GM21576 (cell line): ENCODE data around the gene MS4A2.
"Not testable (repeated sequence)": the region's sequence is repeated elsewhere in the genome, so short reads cannot be mapped to it uniquely, and the experiment has no call there.

Experiments used
- ATAC-seq: cut with Tn5 transposase; IDR thresholded peaks from one replicate; pipeline ENCODE4 v1.9.1; 2021; ENCODE audit warnings: mild to moderate bottlenecking, moderate library complexity; ENCODE audit not compliant: unreplicated experiment

MS4A2 gene

GRCh38 chr11:60100516-60100915 is 12.1 kb downstream of the MS4A2 start:
- no peak for ATAC-seq

- not testable (repeated sequence) for ATAC-seq
Measured at GRCh38 chr11:60101368-60101767, 12.9 kb downstream of the MS4A2 start.

- ATAC-seq: not testable (repeated sequence)
Measured at GRCh38 chr11:60104471-60105115, 16.1 kb downstream of the MS4A2 start.

DNA sequence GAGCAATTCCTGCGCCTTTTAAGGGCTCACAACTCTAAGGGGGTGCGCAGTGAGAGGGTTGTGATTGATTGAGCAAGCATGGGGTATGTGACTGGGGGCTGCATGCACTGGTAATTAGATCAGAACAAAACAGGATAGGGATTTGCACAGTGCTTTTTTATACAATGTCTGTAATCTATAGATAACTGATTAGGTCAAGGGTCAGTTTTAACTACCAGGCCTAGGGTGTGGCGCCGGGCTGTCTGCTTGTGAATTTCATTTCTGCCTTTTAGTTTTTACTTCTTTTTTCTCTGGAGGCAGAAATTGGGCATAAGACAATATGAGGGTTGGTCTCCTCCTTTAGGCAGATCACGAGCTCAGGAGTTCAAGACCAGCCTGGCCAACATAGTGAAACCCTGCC is 20.2 kb downstream of the MS4A2 start:
- not testable (repeated sequence) for ATAC-seq

DNA sequence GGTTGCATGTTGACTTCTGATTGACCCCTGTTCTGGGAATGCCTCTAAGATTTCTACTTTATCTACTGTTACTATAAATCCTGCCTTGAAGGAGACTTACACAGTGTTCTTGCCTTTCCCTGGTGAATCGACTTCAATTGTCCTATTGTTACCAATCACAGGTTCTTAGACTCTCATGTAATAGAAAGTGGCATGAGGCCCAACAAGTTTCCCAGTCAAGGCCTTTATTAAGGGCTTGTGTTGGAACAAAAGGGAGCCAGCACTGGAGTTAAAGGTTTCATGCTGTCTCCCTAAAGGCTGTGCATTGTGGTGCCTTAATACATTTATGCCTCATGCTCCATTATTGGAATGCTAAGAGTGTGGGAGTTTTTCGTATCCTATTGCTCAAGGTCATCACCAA is 23.3 kb downstream of the MS4A2 start:
- no peak for ATAC-seq

DNA sequence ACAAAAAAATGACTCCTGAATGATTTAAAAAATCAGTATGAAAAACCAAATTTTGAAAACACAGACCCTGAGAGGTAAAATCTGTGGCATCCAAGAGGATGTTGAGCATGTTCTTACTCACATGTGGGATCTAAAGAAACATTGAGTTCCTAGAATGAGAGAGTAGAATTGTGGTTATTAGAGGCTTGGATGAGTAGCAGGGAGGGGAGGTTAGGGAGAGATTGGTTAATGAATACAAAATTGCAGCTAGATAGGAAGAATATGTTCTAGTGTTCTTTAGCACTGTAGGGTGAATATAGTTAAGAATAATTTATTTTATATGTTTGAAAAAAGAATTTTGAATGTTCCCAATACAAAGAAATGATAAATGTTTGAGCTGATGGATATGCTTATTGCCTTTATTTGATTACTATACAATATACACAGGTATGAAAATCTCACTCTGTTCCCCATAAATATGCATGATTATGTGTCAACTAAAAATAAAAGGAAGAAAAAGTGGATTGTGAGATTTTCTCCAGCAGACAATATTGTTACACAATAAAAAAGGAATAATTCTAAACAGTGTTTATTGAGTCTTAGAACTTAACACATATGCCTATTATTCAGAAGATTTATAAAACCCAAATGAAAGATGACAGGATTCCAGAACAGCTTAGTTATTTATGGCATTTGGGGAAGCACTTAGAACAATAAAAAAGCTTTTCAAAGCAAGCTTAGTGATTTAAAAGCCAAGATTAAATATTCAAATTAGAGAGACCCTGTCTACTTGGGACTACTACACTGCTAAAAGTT is 28.7 kb downstream of the MS4A2 start:
- ATAC-seq: no peak

- ATAC-seq: no peak
Measured at GRCh38 chr11:60118338-60118737, 29.9 kb downstream of the MS4A2 start.

DNA sequence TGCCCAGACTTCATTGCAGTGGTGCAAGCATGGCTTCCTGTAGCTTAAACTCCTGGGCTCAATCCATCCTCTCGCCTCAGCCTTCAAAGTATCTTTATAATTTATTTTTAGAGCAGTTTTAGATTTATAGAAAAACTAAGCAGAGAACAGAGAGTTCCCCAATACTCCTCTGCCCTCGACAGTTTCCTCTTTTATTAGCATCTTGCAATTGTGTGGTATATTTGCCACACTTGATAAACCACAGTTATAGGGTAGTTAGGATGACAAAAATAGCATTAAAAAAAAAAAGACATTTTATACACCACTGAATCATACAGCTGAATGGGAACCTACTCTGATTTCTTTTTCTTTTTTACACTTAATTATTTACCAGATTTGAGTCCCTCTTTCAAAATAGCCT is 31.2 kb downstream of the MS4A2 start:
- ATAC-seq: no peak

DNA sequence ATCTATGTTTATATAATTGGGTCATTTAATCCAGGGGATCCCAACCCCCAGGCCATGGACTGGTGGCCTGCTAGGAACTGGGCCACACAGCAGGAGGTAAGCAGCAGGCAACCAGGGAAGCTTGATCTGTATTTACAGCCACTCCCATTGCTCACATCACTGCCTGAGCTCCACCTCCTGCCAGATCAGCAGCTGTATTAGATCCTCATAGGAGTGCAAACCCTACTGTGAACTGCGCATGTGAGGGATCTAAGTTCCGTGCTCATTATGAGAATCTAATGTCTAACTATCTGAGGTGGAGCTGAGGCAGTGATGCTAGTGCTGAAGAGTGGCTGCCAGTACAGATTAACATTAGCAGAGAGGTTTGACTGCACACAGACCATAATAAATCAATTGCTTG is 32.8 kb downstream of the MS4A2 start:
- no peak for ATAC-seq

DNA sequence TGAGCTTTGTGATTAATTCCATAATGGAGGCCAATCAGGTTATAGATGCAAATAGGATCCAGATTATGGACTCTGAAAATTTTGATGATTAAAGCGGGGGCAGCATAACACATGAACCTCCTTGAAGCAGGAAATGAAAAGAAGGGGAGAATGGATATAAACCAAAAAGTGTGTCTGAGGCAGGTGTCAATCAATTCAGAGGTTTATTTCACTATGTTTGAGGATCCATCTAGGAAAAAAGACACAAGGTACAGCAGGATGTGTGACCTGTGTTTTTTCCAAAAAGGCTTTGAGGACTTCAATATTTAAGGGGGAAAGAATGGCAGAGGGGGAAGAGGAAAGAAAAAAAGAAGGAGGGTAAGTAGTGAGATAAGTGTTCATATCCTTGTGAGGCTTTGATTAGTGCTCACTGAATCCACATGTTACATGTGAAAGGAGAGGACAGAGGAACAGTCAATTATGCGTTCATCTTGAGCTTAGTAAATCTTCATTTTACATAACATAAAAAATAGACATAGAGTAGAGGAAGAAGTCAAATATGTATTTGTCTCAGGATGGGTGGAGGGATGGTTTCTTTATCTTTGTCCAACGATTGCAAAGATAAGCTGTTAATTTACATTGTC is 34.1 kb downstream of the MS4A2 start:
- ATAC-seq: no peak

DNA sequence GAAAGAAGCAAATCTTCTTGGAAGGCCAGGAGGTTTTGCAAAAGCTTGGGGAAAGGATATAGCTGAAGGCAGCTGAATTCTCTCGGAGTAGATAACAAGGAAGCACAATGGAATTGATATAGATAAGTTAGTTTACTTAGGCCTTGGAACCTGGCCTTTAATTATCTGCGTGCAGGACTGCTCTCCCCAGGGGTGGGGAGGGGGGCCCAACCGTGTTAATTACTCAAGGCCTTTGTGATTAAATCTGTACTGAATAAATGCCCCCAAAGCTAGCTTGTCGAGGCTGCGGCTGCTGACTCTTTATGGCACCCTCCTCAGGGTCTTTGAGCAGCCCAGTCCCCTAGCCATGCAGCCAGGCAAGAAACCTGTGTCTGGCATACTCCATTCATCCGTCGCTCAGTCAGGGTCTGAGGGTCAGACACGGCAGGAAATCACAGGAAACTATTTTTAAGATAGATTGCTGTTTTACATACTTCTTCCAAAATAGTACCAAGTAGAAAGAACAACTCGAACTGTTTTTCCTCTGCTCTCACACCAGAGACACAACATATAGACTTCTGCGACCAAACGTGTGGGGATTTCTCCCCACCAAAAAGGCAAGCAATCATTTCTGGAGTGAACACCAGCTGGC is 36.5 kb downstream of the MS4A2 start:
- ATAC-seq: no peak

- no peak for ATAC-seq
Measured at GRCh38 chr11:60125956-60126585, 37.6 kb downstream of the MS4A2 start.

DNA sequence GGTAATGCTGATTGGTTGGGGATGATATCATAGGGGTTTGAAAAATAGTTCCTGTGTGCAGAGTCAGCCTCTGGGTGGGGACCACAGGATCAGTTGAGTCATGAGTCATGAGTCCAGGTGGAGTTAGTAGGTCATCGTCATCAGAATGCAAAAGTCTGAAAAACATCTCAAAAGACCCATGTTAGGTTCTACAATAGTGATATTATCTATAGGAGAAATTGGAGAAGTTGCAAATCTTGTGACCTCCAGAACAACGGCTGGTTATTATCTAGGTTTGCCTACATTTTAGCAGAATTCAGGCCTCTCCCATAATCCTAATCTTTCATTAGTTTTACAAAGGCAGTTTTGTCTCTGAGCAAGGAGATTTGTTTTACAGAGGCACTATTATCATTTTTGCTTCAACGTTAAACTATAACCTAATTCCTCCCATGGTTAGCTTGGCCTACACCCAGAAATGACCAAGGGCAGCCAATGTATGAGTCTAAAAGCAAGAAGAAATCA is 38.9 kb downstream of the MS4A2 start:
- no peak for ATAC-seq

DNA sequence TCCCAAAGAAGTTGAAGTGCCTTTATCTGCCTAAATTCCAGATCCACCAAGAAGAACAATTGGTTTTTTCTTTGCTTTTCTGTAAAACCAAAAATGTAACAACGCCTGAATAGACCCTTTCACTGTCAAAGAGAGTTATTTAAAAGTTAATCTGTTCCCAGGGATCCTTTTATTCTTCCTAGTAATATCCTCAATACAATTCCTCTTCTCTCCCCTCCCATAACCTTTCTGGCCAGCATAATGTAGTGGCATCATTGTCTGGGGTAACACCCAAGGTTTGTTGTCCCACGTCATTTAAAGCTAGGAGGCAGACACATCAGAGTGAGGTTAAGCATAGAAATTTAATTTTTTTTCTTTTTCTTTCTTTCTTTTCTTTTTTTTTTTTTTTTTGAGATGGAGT is 39.9 kb downstream of the MS4A2 start:
- no peak for ATAC-seq

GRCh38 chr11:60128866-60129265 is 40.4 kb downstream of the MS4A2 start:
- ATAC-seq: not testable (repeated sequence)

GRCh38 chr11:60129853-60130252 is 41.4 kb downstream of the MS4A2 start:
- ATAC-seq: no peak

- ATAC-seq: no peak
Measured at GRCh38 chr11:60130496-60130895, 42.0 kb downstream of the MS4A2 start.

- ATAC-seq: no peak
Measured at GRCh38 chr11:60131912-60132311, 43.4 kb downstream of the MS4A2 start.

GRCh38 chr11:60133917-60134316 is 45.5 kb downstream of the MS4A2 start:
- no peak for ATAC-seq

- no peak for ATAC-seq
Measured at GRCh38 chr11:60143768-60144167, 55.3 kb downstream of the MS4A2 start.

GRCh38 chr11:60145677-60146076 is 57.2 kb downstream of the MS4A2 start:
- ATAC-seq: no peak
